Activated CD4-positive, alpha-beta T cell treated with anti-CD3 and anti-CD28 coated beads, Interleukin-2, amount 50 U/mL, for 24 hours (primary cell): ENCODE data around the gene RNF115.
A peak's percentile ranks its signal among the peaks of the same experiment; 100 is the strongest.

Experiments used
- DNase-seq, 2 donors: peaks; one replicate each; pipeline ENCODE4 v3.0.0-alpha.2; 2020; ENCODE audit warnings: low read depth in 1 of 2, low spot score in 1 of 2

Gene RNF115

DNA sequence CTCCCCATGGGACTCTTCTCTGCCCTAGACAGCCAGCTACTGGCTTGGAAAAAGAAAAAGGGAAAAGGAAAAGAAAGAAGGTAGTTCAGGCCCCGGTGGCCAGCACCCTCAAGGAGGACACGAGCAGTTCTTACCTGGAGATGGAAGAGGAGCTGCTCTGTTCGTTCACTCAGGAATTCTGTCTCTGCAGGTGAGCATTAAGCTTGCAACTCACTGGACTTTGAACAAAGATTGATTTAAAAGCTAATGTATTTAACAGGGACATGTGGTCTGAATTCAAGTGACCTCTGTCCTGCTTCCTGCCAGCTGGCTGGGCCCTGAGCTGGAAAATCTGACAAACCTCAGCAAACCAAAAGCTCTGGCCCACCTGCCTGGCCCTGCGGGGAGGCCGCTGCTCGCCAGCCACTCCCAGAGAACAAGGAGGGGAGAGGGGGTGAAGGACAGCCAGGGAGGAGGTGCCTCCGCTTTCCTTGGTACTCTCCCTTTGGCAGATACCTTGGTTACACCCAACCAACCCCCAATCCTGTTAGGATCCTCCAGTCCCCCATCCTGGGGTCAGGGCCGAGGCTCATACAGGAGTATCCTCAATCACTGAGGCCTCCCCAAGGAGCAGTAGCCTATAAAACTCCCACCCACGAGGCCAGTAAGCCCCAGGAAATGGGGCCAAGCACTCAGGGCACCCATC, 116.6 kb downstream of the RNF115 start, which contains the start of gene PDZK1:
PDZK1 (minus strand) TSS at position 186 of the 685 bp plus-strand sequence. CDS start 19,347 bp downstream, outside the sequence.
- DNase-seq: no peak

DNA sequence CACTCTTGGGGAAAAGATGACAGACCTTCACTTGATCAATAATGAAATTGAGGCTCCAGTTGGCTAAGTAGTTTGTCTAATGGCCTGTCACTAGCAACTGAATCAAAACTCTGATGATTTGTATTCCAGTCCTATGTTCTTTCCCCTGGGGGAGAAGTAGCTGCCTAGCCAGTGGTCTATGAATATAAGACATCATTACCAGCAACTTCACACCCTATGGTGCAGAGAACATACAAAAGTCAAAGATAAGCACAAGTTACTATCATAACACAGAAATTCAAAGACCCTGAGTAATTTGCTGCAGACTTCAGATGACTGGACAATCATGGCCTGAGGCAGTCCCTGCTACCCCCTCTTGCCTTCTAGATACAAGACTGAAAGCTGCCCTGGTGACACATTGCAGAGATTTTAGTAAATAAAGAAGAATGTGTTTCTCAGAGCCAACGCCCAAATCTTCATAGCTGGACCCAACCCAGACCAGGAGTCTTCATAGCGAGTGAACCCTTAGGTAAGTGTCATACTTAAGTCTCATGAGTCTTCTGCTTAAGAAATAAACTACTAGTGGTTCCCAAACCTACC, 117.7 kb downstream of the RNF115 start:
- no peak for DNase-seq

- DNase-seq: no peak
Measured at GRCh38 chr1:145705622-145706021, 118.3 kb downstream of the RNF115 start.

DNA sequence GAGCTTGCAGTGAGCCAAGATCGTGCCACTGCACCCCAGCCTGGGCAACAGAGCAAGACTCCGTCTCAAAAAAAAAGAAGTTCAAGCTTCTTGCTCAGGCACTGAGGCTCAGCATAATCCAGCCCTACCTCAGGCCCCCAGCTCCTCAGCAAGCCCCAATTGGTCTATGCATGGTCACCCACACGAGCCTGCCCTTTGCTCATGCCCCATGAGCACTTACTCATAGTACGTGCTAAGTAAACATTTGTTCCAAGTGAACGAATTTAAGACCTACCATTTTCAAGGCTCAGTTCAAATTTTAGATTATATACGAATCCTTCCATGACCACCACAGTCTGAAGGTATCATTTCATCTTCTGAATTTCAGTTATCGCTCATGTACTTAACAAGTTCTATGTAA, 121.1 kb downstream of the RNF115 start:
- no peak for DNase-seq

GRCh38 chr1:145702052-145702451, 121.8 kb downstream of the RNF115 start:
- DNase-seq: no peak

DNA sequence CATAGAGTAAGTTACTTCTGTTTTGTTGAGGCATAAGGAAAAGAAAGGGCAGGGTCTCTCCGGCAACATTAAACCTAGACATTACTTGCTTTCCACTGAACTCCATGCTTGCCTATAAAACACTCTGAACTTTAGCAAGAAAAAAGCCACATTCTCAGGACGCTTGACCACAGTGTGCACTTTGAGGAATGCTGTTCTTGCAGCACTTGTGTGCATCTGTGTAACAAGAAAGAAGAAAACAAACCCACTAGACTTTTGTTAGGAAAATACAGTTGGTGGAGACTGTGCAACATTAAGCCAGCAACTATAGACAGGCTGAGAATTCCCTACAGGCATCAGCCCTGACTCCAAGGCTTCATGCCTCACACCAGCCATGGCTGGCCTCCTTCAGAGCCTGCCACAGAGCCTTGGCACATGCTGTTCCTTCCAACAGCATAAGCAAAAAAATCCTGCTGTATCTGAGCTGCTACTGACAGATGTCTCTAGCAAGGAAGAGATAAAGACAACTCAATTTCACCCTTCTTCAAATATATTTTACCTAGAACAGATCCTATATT, 122.5 kb downstream of the RNF115 start:
- no peak for DNase-seq

- no peak for DNase-seq
Measured at GRCh38 chr1:145696630-145696960, 127.3 kb downstream of the RNF115 start.

DNA sequence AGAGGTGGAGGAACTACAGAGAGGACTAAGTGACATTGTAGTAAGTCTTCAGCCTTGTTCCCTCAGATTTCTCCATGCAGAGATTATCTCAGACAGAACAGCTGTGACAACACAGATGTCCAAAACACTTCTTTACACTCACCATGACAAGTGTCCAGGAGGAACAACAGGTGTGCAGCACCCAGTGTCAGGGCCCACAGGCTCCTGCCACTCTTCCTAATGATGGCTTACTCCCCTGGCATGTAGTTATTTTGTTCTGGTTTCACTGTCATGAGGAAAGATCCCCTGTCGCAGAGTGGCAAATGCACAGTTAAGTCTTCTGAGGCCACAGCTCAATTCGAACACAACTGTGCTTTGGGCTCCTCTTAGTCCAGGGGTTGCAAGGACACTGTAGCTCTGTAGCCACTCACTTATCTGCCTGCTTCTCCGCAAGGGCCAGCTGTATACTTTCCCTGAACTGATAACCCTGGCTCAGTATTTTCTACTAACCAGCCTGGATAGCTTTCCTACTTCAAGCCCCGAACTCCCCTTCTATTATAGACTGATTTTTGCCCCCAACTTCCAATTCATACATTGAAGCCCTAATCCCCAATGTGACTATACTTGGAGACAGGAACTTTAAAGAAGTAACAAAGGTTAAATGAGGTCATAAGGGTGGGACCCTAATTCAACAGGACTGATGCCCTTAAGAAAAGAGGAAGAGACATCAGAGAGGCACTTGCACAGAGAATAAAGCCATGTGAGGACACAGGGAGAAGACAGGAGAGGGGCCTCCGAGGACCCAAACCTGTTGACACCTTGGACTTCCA, 127.9 kb downstream of the RNF115 start:
- no peak for DNase-seq

DNA sequence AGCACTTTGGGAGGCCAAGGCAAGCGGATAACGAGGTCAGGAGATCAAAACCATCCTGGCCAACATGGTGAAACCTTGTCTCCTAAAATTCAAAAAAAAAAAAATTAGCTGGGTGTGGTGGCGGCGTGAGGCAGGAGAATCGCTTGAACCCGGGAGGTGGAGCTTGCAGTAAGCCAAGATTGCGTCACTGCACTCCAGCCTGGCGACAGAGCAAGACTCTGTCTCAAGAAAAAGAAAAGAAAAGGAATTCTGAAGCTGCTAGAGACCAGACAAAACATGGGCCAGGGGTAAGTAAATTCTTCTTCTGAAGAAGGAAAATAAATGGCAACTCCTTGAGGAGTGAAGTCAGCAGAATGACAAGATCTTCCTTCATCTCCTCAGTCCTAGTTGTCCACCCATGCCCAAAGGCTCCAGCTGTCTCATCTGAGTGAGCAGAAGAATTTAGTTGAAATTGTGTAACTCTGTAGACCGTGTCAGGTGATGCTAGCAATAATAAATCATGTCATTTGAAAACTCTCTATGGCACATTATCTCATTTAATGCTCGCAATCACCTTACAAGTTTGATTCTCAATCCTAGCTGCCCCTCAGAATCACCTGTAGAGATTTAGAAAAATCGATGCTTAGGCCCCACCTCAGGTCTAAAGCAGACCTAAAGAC, 131.0 kb downstream of the RNF115 start:
- no peak for DNase-seq

GRCh38 chr1:145690587-145691558, 133.0 kb downstream of the RNF115 start:
- peak in 1 of 2 donors; percentile 7 for DNase-seq

- no peak for DNase-seq
Measured at GRCh38 chr1:145689922-145690321, 134.0 kb downstream of the RNF115 start.

DNA sequence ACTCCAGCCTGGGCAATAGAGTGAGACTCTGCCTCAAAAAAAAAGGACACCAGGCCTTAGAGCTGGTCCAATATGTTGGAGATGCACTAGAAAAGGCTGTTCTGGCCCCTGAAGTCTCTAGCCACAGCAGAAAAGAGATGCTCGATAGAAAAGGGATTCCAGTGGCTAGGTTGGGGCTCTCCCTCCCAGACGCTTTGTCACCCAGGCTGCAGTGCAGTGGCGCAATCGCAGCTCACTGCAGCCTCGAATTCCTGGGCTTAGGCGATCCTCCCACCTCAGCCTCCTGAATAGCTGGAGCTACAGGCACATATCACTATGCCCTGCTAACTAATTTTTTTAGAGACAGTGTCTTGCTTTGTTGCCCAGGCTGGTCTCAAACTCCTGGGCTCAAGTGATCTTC, 135.0 kb downstream of the RNF115 start:
- no peak for DNase-seq
